KG1 (cell line): ENCODE data around the gene DLL1.

Experiments
- DNase-seq: peaks from one replicate; lab custom pipeline; 2025; lab: John Stamatoyannopoulos, UW

The DLL1 gene

DNA sequence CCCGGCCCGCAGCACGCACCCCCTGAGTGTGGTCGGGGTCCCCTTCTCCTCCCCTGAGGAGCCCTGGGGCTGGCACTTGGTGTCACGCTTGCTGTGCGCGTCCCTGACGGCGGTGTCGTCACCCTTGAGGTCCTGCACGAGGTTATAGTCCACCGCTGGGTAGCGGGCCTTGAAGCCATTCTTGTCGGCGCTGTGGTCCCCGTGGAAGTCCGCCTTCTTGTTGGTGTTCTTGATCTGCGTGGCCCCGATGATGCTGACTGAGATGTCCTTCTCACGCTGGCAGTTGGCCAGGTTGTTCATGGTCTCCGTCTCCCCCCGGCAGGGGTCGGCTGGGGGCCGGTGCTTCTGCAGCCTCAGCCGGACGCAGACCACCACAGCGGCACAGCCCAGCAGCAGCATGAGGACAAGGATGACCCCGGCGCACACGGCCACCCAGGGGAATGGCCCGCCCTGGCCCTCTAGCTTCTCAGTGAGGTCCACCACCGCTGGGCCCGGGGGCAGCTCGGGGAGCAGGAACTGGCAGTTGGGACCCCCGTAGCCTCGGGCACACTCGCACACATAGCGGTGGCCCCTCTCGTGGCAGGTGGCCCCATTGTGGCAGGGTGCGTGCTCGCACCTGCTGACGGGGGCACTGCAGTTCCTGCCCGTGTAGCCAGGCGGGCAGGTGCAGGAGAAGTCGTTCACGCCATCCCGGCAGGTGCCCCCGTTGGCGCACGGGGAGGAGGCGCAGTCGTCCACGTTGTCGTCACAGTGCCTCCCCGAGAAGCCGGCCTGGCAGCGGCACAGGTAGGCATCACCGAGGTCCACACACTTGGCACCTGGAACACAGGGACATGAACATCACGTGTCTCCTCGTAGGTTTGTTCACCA is 7.4 kb downstream of the DLL1 start:
- no peak for DNase-seq

DNA sequence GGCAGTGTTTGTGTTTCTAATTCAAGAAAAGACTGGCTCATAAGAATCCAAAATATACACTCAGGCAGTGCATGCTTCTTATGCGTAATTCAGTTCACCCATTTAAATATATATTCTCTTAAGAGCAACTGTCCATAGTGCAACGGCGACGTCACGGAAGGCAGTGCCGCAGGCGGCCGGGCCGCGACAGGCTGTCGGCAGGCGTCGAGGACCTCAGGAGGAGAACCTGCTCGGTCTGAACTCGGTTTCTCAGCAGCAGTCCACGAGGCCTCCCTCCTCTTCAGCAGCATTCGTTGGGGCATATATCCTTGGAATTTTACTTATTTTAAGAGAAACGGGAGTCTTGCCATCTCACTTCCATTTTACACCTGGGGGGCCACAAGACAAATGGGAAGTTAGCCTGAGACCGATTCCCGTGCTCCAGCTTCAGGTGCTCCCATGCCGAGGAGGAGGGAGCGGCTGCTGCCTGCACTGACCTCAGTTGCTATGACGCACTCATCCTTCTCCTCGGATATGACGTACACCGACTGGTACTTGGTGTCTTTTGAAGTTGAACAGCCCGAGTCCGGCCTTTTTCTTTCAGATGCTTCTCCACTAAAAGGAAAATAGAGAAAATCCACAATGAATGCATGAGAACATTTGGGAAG is 8.2 kb downstream of the DLL1 start:
- no peak for DNase-seq

DNA sequence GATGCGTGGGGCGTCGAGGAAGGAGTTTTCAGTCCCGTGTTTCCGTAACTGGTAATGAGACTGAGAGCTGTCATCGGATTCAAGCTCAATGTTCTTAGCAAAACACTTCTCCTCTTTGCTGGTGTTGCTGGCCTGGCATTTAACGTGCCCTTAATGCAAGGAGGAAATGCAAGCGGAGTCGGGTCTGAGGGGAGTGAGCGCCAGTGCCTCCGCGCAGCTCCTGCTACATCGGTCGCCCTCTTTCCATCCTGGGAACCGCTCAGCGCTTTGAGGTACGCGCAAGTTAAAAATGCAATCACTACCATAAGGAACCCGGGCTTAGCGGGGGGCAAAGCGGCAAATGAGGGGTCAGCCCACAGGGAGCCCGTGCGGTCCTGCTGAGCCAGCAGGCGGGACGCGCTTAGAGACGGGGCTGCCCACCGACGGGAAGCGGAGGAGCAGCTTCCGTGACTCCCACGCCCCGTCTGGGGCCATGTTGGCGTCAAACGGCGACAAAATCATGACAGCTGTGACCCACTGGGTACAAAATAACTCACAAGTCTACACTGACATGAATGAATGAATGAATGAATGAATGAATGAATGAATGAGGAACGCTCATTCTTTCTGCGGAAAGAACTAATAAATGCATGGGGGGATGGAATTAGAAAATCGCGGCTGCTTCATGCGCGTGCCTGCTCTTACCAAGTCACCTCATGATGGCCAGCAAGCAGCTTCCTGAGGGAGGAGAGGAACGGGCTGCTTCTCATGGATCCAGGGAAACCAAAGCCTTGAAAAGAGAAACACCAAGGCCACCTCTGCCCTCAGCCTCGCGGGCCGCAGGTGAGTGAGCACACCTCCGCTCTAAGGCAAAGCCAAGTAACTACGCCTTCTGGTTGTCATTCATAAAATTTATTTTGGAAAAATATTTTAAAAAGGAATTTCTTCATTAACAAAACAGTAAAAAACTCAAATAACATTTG is 9.3 kb downstream of the DLL1 start:
- DNase-seq, result no peak

- no peak for DNase-seq
Observed at GRCh38 chr6:170280689-170281045, 10.2 kb downstream of the DLL1 start.

- no peak for DNase-seq
Observed at GRCh38 chr6:170279977-170280688, 10.7 kb downstream of the DLL1 start.

DNA sequence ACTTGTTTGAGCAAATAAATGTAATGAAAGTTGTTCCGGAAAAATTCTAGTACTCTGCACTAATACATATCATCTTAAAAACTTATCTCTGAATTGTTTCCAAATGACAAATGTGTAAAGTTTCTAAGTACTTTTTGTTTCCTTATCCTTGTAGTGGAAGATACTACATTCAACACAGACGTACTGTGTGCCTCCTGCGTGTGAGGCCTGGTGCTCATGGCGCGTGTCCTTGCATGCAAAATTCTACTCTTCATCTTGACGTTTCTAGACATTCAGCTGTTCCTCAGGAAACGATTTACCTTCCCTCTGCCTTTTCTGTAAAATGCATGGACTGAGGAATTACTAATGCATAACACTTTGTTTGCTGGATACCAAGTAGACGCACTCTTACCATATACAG is 11.5 kb downstream of the DLL1 start:
- DNase-seq, result no peak

GRCh38 chr6:170278743-170279094 is 12.2 kb downstream of the DLL1 start:
- DNase-seq, result peak; percentile 31

DNA sequence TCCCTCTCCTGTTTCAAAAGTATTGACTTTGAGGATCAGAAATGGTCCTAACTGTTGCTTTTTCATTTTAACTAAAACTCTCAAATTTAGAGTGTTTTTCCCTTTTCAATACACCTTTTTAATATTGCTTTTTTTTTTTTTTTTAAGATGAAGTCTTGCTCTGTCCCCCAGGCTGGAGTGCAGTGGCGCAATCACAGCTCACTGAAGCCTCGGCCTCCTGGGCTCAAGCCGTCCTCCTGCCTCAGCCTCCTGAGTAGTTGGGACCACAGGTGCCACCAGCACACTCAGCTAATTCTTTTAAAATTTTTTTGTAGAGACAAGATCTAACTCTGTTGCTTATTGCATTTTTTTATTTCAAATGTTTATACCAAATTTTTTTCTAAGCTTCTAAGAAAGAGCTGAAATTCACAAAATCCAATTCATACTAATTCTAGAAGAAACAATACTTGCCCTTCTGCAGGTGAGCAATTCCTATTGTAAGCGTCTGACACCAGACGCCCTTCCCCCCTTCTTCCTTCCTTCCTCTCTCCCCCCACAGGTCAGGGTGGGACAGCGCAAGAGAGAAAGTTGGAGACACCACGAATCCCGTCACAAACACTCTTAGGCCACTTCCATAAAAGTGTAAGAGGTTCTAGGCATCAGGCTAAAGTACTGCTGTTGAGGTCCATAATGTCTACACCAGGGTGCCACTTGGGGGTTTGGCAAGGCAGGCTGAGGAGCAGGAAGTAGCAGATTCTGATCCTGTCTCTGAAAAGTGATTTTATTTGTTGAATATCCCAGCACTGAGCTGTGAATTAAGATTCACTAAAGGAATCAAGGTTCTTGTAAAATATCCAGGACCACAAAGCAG is 12.8 kb downstream of the DLL1 start:
- no peak for DNase-seq

- DNase-seq, result no peak
Observed at GRCh38 chr6:170276369-170277057, 14.4 kb downstream of the DLL1 start.

DNA sequence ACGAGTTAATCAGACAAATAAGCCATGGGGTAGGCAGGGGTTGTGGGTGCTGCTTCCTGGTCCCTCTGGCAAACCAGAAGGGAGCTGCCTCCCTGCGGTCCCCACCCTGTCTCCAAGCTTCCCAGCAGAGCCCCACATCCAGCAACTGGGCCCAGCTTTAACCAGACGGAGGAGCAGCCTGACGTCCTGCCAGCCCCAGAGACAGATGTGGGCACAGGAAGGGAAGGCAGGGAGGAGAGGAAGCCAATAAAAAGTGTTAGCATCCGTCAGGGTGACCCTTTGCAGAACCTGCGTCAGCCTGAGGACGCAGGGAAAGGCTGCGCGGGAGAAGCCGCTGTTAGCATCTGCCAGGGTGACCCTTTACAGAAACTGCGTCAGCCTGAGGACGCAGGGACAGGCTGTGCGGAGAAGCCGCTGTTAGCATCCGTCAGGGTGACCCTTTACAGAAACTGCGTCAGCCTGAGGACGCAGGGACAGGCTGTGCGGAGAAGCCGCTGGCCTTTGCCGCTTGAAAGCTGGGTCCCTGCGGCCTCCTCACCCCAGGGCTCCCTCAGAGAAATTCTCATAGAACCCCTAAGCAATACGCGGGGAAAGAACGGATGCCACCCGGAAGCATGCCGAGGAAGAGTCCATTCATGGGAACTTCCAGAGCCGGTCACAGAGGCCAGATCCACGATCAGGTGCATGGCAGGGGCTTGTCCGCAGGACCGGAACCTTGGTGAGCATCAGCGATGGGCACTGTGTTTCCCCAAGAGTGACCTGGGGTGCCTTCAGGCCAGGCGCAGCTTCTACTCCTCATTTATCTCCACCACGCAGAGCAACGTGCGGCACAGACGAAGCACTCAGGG is 15.9 kb downstream of the DLL1 start:
- no peak for DNase-seq

- no peak for DNase-seq
Observed at GRCh38 chr6:170273681-170274080, 17.2 kb downstream of the DLL1 start.

- no peak for DNase-seq
Observed at GRCh38 chr6:170273191-170273590, 17.7 kb downstream of the DLL1 start.

- DNase-seq, result no peak
Observed at GRCh38 chr6:170272341-170273065, 18.4 kb downstream of the DLL1 start.

GRCh38 chr6:170271771-170272314 is 19.0 kb downstream of the DLL1 start:
- peak; percentile 85 for DNase-seq

GRCh38 chr6:170270984-170271593 is 19.8 kb downstream of the DLL1 start:
- no peak for DNase-seq

DNA sequence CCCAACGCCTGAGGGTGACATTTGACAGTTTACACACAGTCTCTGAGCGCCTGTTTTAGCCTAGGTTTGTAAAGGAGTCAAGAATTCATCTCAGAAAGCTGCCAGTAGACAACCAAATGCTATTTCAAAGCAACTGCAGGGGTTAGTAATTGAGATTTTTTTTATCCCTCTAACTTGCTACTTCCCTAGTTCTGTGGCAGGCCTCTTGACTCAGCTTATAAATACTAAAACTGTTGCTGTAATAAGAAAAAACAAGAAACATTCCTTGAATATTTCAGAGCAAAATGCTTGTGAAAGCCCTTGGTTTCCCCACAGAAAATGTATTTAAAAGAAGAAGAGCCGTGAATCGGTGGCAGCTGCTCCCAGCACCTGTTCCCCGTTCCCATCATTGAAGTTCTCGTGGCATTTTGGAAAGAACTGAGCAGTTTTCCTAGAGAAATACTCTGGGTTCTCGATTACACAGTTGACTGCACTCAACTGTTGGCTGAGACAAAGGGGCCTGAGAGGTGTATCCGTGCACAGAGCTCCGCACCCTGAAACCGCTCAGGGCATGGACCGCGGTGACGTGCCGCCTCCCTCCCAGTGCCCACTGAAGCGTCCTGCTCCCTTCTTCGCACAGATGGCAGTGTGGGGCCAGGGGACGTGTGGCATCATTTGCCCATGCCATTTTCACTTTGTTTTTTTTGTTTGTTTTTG is 20.9 kb downstream of the DLL1 start:
- DNase-seq, result no peak

- DNase-seq, result no peak
Observed at GRCh38 chr6:170269151-170269845, 21.6 kb downstream of the DLL1 start.
